Lower lobe of right lung (tissue), 2 donors: ENCODE data around the gene ELOVL2. TPM values are rescaled to one million over a fixed set of nuclear protein-coding genes. Genes with fewer than 3 reads are reported as not detected.

Experiments
- ATAC-seq, 2 donors: fragments of 200-7000 bp; cut with Tn5 transposase; one replicate each; pipeline ENCODE4 v1.9.1; 2020 to 2022; ENCODE audit warnings: mild to moderate bottlenecking in 2 of 2, moderate library complexity in 2 of 2
- DNase-seq: peaks from one replicate; pipeline ENCODE4 v3.0.0-alpha.2; 2020
- H3K27ac ChIP-seq: fragments of 200-600 bp; one replicate; pipeline ENCODE4 v1.8.0; 2022
- H3K27me3 ChIP-seq: fragments of 200-600 bp; one replicate; pipeline ENCODE4 v1.8.0; 2022; ENCODE audit warnings: low read depth
- H3K36me3 ChIP-seq: fragments of 200-600 bp; one replicate; pipeline ENCODE4 v1.8.0; 2022; ENCODE audit warnings: mild to moderate bottlenecking
- H3K4me1 ChIP-seq: fragments of 200-600 bp; one replicate; pipeline ENCODE4 v1.8.0; 2022
- H3K4me3 ChIP-seq: fragments of 200-600 bp; one replicate; pipeline ENCODE4 v1.8.0; 2022; ENCODE audit warnings: mild to moderate bottlenecking
- H3K9me3 ChIP-seq: fragments of 200-600 bp; one replicate; pipeline ENCODE4 v1.8.0; 2022
- CTCF ChIP-seq: fragments of 200-600 bp; IDR thresholded peaks from one replicate; pipeline ENCODE4 v1.8.0; 2022; ENCODE audit warnings: antibody characterized with exemption, mild to moderate bottlenecking
- intact Hi-C: fragments of 100-400 bp; cut with DNase I; formaldehyde crosslinking; loops from one replicate; pipeline ENCODE4 v1.11.0; 2022
- total RNA-seq: library from RNA; stranded (reverse); fragmentation: NEBNext Ultra II Directional; extraction: Animal tissue kit (Norgen Biotek cat#: 25700); gene quantifications from one replicate; pipeline ENCODE4 v1.2.1, GENCODE V29; 2021
- donor health status: DM: no; HTN: yes; CAD: no; lungs with severe emphysema.

Gene ELOVL2
- total RNA-seq, 1 donor from 2014 or later: 0.21 TPM

- H3K4me1 ChIP-seq: no peaks in the 10 kb centered on the region
- H3K4me3 ChIP-seq: no peak overlapping the region
- DNase-seq: no peak
- H3K27me3 ChIP-seq: no peaks in the 10 kb centered on the region
- ATAC-seq: no peak
- TF ChIP-seq CTCF: no peak
- H3K27ac ChIP-seq: no peak overlapping the region
- no peaks in the 10 kb centered on the region for H3K9me3 ChIP-seq
- intact Hi-C loops: no loop called here
- H3K36me3 ChIP-seq: no peaks in the 10 kb centered on the region
Observed at GRCh38 chr6:11027565-11028110, 16.5 kb downstream of the ELOVL2 start.

- DNase-seq (no peak), ATAC-seq (no peak)
- Histone ChIP-seq H3K4me3 (no peak overlapping the region), H3K36me3 (no peaks in the 10 kb centered on the region), H3K4me1 (no peaks in the 10 kb centered on the region), H3K9me3 (no peaks in the 10 kb centered on the region), H3K27ac (no peak overlapping the region), H3K27me3 (no peaks in the 10 kb centered on the region)
- intact Hi-C loops: no loop called here
- TF ChIP-seq CTCF: no peak
Observed at GRCh38 chr6:11025921-11026635, 18.0 kb downstream of the ELOVL2 start.

- H3K27me3 ChIP-seq: no peaks in the 10 kb centered on the region
- TF ChIP-seq CTCF: no peak
- DNase-seq: no peak
- ATAC-seq: no peak
- H3K36me3 ChIP-seq: no peaks in the 10 kb centered on the region
- intact Hi-C loops: no loop called here
- no peaks in the 10 kb centered on the region for H3K9me3 ChIP-seq
- H3K4me1 ChIP-seq: no peaks in the 10 kb centered on the region
- H3K4me3 ChIP-seq: no peak overlapping the region
- no peak overlapping the region for H3K27ac ChIP-seq
Observed at GRCh38 chr6:11025130-11025529, 19.0 kb downstream of the ELOVL2 start.

GRCh38 chr6:11023032-11023431 lies 21.1 kb downstream of the ELOVL2 start:
- no peaks in the 10 kb centered on the region for H3K4me1 ChIP-seq
- ATAC-seq: no peak
- TF ChIP-seq CTCF: no peak
- no peak overlapping the region for H3K4me3 ChIP-seq
- no peaks in the 10 kb centered on the region for H3K27me3 ChIP-seq
- no peaks in the 10 kb centered on the region for H3K36me3 ChIP-seq
- DNase-seq: no peak
- no peaks in the 10 kb centered on the region for H3K9me3 ChIP-seq
- intact Hi-C loops: no loop called here
- H3K27ac ChIP-seq: no peak overlapping the region

DNA sequence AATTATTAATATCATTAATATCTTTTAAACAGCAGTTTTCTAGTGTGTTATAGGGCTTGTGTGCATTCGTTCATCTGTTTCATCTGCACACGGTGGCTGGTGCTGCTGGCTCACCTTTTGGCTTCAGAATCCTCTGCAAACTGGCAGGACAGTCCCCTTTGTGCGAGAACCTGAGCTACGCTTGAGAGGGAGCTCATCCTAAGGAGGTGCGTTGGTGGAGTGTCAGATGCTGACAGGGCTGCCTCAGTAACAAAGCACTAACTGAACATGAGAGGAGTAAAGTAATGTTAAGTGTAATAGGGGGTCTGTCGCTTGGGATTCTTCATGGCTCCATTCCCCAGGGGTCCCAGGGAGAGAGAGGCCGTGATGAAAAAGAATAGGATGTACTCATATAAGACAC lies 22.4 kb downstream of the ELOVL2 start:
- intact Hi-C loops: no loop called here

More for the DNA sequence above, 22.4 kb downstream of the ELOVL2 start:
- no peaks in the 10 kb centered on the region for H3K4me1 ChIP-seq
- no peak for TF ChIP-seq CTCF
- DNase-seq (no peak), ATAC-seq (no peak)
- no peaks in the 10 kb centered on the region for H3K9me3 ChIP-seq
- H3K36me3 ChIP-seq: no peaks in the 10 kb centered on the region
- no peaks in the 10 kb centered on the region for H3K27me3 ChIP-seq
- H3K4me3 ChIP-seq: no peak overlapping the region
- no peak overlapping the region for H3K27ac ChIP-seq
